ENCODE data around the gene TNC.

TNC gene

DNA sequence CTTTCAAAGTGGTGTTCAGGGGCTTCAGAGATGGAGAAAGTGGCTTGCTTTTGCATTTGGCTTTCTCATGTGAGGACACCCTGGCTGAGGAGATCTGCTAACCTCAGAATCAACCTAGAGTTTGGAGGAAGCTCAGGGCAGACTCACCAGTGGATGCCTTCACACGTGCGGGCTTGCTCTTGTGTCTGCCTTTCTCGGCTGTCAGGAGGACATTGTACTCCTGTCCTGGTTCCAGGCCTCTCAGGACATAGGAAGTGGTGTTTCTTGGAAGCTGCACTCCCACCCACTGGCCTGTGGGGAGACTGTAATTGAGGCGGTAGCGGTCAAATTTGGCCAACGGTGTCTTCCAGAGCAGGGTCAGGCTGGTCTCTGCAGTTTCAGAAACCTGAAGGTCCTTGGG, 44.5 kb downstream of the TNC start:
- H3K79me2 ChIP-seq (ENCODE audit: control insufficient read depth, low read length), result no peaks in the 10 kb centered on the region
- H3K4me3 ChIP-seq (ENCODE audit: low read length), result no peak overlapping the region
- no peaks in the 10 kb centered on the region for H3K9me3 ChIP-seq (ENCODE audit: control insufficient read depth, insufficient read depth, low read length)
- no peaks in the 10 kb centered on the region for H3K36me3 ChIP-seq (ENCODE audit: control insufficient read depth, low read length)
- no peaks in the 10 kb centered on the region for H3K4me1 ChIP-seq (ENCODE audit: control insufficient read depth, low read length)
- no peaks in the 10 kb centered on the region for H3K9me2 ChIP-seq (replicated peaks; ENCODE audit: control insufficient read depth, low read length)
- no peak overlapping the region for H3K27ac ChIP-seq (ENCODE audit: low read depth, low read length)
- no peak for TF ChIP-seq EZH2phosphoT487 (IDR thresholded peaks at IDR 0.05; ENCODE audit: borderline replicate concordance, low read length)
- TF ChIP-seq, protein P1, sequence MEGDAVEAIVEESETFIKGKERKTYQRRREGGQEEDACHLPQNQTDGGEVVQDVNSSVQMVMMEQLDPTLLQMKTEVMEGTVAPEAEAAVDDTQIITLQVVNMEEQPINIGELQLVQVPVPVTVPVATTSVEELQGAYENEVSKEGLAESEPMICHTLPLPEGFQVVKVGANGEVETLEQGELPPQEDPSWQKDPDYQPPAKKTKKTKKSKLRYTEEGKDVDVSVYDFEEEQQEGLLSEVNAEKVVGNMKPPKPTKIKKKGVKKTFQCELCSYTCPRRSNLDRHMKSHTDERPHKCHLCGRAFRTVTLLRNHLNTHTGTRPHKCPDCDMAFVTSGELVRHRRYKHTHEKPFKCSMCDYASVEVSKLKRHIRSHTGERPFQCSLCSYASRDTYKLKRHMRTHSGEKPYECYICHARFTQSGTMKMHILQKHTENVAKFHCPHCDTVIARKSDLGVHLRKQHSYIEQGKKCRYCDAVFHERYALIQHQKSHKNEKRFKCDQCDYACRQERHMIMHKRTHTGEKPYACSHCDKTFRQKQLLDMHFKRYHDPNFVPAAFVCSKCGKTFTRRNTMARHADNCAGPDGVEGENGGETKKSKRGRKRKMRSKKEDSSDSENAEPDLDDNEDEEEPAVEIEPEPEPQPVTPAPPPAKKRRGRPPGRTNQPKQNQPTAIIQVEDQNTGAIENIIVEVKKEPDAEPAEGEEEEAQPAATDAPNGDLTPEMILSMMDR (IDR thresholded peaks at IDR 0.05; ENCODE audit: low read depth, low read length, poor library complexity, severe bottlenecking), result no peak
- no peaks in the 10 kb centered on the region for H4K20me1 ChIP-seq (ENCODE audit: control insufficient read depth, insufficient read depth, low read depth, low read length)
- H3F3A ChIP-seq (ENCODE audit: control insufficient read depth, insufficient read depth), result no peaks in the 10 kb centered on the region
- peaks cover 3% of the 10 kb centered on the region; the same call in 1 of the 2 replicates for H3K27me3 ChIP-seq (ENCODE audit: control insufficient read depth, low read length)
- no peak overlapping the region for H3K4me2 ChIP-seq (ENCODE audit: low read length)

DNA sequence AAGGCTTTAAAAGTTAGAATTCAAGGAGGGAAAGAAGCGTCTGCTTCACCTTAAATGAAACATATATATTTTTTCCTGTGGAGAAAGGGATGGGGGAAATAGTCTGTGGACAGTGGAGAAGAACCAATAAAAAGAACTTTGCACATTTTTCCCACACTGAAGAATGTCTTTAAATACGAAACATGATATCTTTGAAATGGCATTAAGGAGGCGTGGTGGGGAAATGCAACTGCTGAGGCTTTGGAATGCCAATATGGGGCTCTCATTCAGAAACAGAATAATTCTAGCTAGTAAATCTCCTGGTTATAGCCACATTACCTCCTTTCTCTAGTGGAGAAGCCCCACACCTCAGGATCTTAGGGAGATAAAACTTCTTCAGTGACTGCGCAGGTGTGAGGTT, 46.8 kb downstream of the TNC start:
- H3K9me3 ChIP-seq (ENCODE audit: control insufficient read depth, insufficient read depth, low read length), result no peaks in the 10 kb centered on the region
- H3F3A ChIP-seq (ENCODE audit: control insufficient read depth, insufficient read depth), result no peaks in the 10 kb centered on the region
- no peaks in the 10 kb centered on the region for H3K79me2 ChIP-seq (ENCODE audit: control insufficient read depth, low read length)
- H3K9me2 ChIP-seq (replicated peaks; ENCODE audit: control insufficient read depth, low read length), result no peaks in the 10 kb centered on the region
- H3K36me3 ChIP-seq (ENCODE audit: control insufficient read depth, low read length), result no peaks in the 10 kb centered on the region
- no peak overlapping the region for H3K4me2 ChIP-seq (ENCODE audit: low read length)
- no peaks in the 10 kb centered on the region for H4K20me1 ChIP-seq (ENCODE audit: control insufficient read depth, insufficient read depth, low read depth, low read length)
- no peaks in the 10 kb centered on the region for H3K4me1 ChIP-seq (ENCODE audit: control insufficient read depth, low read length)
- no peak overlapping the region for H3K4me3 ChIP-seq (ENCODE audit: low read length)
- H3K27me3 ChIP-seq (ENCODE audit: control insufficient read depth, low read length), result peaks cover 3% of the 10 kb centered on the region; the same call in 1 of the 2 replicates
- TF ChIP-seq, protein P1 (IDR thresholded peaks at IDR 0.05; ENCODE audit: low read depth, low read length, poor library complexity, severe bottlenecking), result no peak
- no peak for TF ChIP-seq EZH2phosphoT487 (IDR thresholded peaks at IDR 0.05; ENCODE audit: borderline replicate concordance, low read length)
- H3K27ac ChIP-seq (ENCODE audit: low read depth, low read length), result no peak overlapping the region

DNA sequence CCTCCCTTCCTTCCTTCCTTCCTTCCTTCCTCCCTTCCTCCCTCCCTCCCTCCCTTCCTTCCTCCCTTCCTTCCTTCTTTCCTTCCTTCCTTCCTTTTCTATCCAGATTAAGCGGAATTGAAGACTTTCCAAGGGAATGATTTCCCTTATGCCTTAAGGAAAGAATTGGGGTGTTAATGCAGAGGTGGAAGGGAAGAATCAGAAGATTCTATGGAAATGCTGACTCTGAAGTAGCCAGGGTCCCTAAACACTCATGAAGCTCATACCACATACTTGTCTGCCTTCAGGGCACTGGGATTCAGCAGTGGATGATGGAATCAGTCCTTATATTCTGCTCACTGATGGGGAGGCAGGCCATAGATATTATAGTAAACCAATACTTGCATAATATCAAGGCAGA, 48.2 kb downstream of the TNC start:
- H3K4me3 ChIP-seq (ENCODE audit: low read length), result no peak overlapping the region
- no peaks in the 10 kb centered on the region for H4K20me1 ChIP-seq (ENCODE audit: control insufficient read depth, insufficient read depth, low read depth, low read length)
- no peak overlapping the region for H3K27ac ChIP-seq (ENCODE audit: low read depth, low read length)
- no peaks in the 10 kb centered on the region for H3F3A ChIP-seq (ENCODE audit: control insufficient read depth, insufficient read depth)
- peaks cover 3% of the 10 kb centered on the region; the same call in 1 of the 2 replicates for H3K27me3 ChIP-seq (ENCODE audit: control insufficient read depth, low read length)
- H3K9me2 ChIP-seq (replicated peaks; ENCODE audit: control insufficient read depth, low read length), result no peaks in the 10 kb centered on the region
- TF ChIP-seq, protein P1 (IDR thresholded peaks at IDR 0.05; ENCODE audit: low read depth, low read length, poor library complexity, severe bottlenecking), result no peak
- TF ChIP-seq EZH2phosphoT487 (IDR thresholded peaks at IDR 0.05; ENCODE audit: borderline replicate concordance, low read length), result no peak
- H3K9me3 ChIP-seq (ENCODE audit: control insufficient read depth, insufficient read depth, low read length), result no peaks in the 10 kb centered on the region
- H3K4me2 ChIP-seq (ENCODE audit: low read length), result no peak overlapping the region
- H3K4me1 ChIP-seq (ENCODE audit: control insufficient read depth, low read length), result no peaks in the 10 kb centered on the region
- H3K36me3 ChIP-seq (ENCODE audit: control insufficient read depth, low read length), result no peaks in the 10 kb centered on the region
- no peaks in the 10 kb centered on the region for H3K79me2 ChIP-seq (ENCODE audit: control insufficient read depth, low read length)
